Keratinocyte (primary cell): ENCODE data around the gene SFXN4.

Source experiments
- EZH2 ChIP-seq: IDR thresholded peaks from one replicate; pipeline ENCODE4 v1.6.1; 2012; ENCODE audit warnings: inconsistent platforms, mild to moderate bottlenecking, low read length, moderate library complexity
- TF ChIP-seq, protein P1 (sequence below), 3 experiments: IDR thresholded peaks in 1 of 3; conservative IDR thresholded peaks in 1 of 3; optimal IDR thresholded peaks in 1 of 3; 2 replicates in 2 of 3; 3 replicates in 1 of 3; pipeline versions ENCODE3 to v1.5.1; 2011; ENCODE audit warnings: low read length in 3 of 3, mild to moderate bottlenecking in 3 of 3, moderate library complexity in 2 of 3, control low read depth in 1 of 3, inconsistent platforms in 1 of 3; ENCODE audit not compliant: insufficient read depth in 2 of 3; ENCODE audit errors: extremely low read depth in 1 of 3

DNA sequence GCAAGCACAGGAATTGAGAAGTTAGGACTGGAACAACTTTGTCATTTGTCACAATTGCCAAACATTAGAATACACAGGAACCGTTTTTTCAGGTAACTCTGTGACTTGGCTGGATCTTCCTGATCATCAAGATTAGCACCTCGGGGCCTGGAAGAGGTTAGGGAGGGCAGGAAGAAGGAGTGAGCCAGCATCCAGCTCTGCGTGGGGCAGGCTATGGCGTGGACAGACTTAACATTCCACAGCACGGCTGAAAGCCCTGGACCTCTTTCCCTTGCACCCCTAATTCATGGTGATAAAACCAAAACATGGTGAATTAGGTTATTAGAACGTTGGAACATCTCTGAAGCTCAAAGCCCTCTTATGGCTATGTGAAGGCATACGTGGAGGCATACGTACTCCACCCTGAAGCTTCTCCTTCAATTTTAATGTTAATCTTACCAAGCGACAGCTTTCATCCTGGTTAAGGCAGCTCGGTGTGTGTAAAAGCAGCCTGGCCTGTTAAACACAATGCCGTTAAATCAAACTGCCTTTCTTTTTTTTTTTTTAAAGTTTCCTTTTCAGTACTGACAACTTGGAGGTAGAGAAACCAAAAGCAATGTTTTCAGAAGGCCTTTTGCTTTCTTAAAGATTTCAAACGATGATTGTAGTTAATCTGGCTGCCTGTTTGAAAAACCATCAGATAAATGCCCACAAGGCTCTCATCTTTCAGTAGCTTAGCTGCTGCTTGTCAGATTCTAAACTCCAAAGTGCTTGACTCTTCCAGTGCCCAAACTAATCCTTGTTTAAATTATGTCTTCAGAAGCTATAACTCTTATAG is 46.3 kb upstream of the SFXN4 start:
- TF ChIP-seq, protein P1, sequence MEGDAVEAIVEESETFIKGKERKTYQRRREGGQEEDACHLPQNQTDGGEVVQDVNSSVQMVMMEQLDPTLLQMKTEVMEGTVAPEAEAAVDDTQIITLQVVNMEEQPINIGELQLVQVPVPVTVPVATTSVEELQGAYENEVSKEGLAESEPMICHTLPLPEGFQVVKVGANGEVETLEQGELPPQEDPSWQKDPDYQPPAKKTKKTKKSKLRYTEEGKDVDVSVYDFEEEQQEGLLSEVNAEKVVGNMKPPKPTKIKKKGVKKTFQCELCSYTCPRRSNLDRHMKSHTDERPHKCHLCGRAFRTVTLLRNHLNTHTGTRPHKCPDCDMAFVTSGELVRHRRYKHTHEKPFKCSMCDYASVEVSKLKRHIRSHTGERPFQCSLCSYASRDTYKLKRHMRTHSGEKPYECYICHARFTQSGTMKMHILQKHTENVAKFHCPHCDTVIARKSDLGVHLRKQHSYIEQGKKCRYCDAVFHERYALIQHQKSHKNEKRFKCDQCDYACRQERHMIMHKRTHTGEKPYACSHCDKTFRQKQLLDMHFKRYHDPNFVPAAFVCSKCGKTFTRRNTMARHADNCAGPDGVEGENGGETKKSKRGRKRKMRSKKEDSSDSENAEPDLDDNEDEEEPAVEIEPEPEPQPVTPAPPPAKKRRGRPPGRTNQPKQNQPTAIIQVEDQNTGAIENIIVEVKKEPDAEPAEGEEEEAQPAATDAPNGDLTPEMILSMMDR (optimal IDR thresholded peaks at IDR 0.05 in 1 of 3, IDR thresholded peaks at IDR 0.05 in 1 of 3, conservative IDR thresholded peaks at IDR 0.05 in 1 of 3; ENCODE audit: extremely low read depth in 1 of 3, insufficient read depth in 2 of 3, low read length in 3 of 3) = no peak
- no peak for TF ChIP-seq EZH2
